Transverse colon (tissue), 4 donors: Measurements from ENCODE around the gene ETNK2.

Source experiments
- CTCF ChIP-seq, 5 experiments: fragments of 200-600 bp in 3 of 5; fragments of 450-650 bp in 2 of 5; sonication (generic) in 3 of 5; IDR thresholded peaks; 1 replicate in 2 of 5; 2 replicates in 3 of 5; pipeline ENCODE4 v1.5.1; 2016 to 2017; ENCODE audit warnings: antibody characterized with exemption in 5 of 5, inconsistent platforms in 3 of 5, mild to moderate bottlenecking in 2 of 5, moderate library complexity in 1 of 5
- POLR2A ChIP-seq: fragments of 450-650 bp; IDR thresholded peaks from one replicate; pipeline ENCODE4 v1.6.1; 2016; ENCODE audit warnings: antibody characterized with exemption, mild to moderate bottlenecking, moderate library complexity
- POLR2AphosphoS5 ChIP-seq, 3 donors: sonication (generic); formaldehyde crosslinking; IDR thresholded peaks; one replicate each; pipeline ENCODE4 v1.6.1; 2016; ENCODE audit warnings: antibody characterized with exemption in 3 of 3

DNA sequence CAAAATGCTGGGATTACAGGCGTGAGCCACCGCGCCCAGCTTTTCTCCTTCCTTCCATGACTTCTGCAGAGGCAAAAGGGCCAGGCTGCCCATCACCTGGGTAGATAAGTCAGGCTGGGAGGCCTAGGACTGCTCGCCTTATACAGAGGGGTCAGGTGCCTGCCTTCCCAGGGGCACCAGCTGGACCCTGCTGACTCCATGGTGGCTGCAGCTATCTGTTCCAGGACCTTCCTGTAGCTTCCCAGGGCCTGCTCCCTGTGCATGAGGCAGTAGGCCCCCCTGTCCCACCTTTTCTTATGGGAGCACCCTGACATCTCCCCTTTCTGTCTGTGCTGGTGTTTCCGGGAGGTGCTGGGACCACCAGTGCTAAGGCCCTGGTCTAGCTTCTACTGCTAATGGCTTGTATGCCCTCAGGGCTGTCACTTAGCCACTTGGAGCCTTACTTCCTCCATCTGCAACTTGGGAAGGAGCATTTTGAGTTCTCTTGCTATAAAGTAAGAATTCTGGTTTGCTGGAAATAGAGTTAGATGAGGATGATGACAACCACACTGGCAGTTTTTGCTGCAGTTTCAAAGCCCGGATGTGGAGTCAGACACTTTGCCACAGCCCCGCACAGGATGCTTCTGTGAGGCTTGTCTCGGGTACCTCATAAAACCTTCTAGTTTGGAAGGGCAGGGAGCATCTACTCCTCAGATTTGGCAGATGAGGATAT, 64.5 kb downstream of the ETNK2 start:
- TF ChIP-seq POLR2AphosphoS5 (IDR thresholded peaks at IDR 0.05) (no peak), CTCF (IDR thresholded peaks at IDR 0.05) (no peak), POLR2A (no peak)
